Measurements from ENCODE around the gene PTGDS. TPM values are rescaled to one million over a fixed set of nuclear protein-coding genes. Genes with fewer than 3 reads are reported as not detected.

Gene PTGDS
- total RNA-seq, 1 donor = 32.8 TPM

GRCh38 chr9:137013571-137013940, 36.3 kb downstream of the PTGDS start:
- no peak for DNase-seq (ENCODE audit: low read depth)
- H3K4me3 ChIP-seq (ENCODE audit: low read depth, low read length) = no peak overlapping the region
- TF ChIP-seq CTCF (IDR thresholded peaks at IDR 0.05; ENCODE audit: insufficient read depth, low read length) = no peak

GRCh38 chr9:137014166-137014565, 36.9 kb downstream of the PTGDS start:
- DNase-seq (ENCODE audit: low read depth) = no peak
- no peak for TF ChIP-seq CTCF (IDR thresholded peaks at IDR 0.05; ENCODE audit: insufficient read depth, low read length)

GRCh38 chr9:137014776-137015539, 37.7 kb downstream of the PTGDS start:
- no peak for DNase-seq (ENCODE audit: low read depth)
- no peak overlapping the region for H3K4me3 ChIP-seq (ENCODE audit: low read depth, low read length)
- TF ChIP-seq CTCF (IDR thresholded peaks at IDR 0.05; ENCODE audit: insufficient read depth, low read length) = no peak

More at GRCh38 chr9:137014166-137014565, 36.9 kb downstream of the PTGDS start:
- no peak overlapping the region for H3K4me3 ChIP-seq (ENCODE audit: low read depth, low read length)

GRCh38 chr9:137015540-137015930, 38.2 kb downstream of the PTGDS start:
- H3K4me3 ChIP-seq (ENCODE audit: low read depth, low read length) = no peak overlapping the region
- no peak for DNase-seq (ENCODE audit: low read depth)
- no peak for TF ChIP-seq CTCF (IDR thresholded peaks at IDR 0.05; ENCODE audit: insufficient read depth, low read length)

GRCh38 chr9:137015976-137016375, 38.7 kb downstream of the PTGDS start:
- no peak overlapping the region for H3K4me3 ChIP-seq (ENCODE audit: low read depth, low read length)

GRCh38 chr9:137016436-137016835, 39.1 kb downstream of the PTGDS start:
- H3K4me3 ChIP-seq (ENCODE audit: low read depth, low read length) = no peak overlapping the region
- no peak for TF ChIP-seq CTCF (IDR thresholded peaks at IDR 0.05; ENCODE audit: insufficient read depth, low read length)
- no peak for DNase-seq (ENCODE audit: low read depth)

More at GRCh38 chr9:137015976-137016375, 38.7 kb downstream of the PTGDS start:
- no peak for TF ChIP-seq CTCF (IDR thresholded peaks at IDR 0.05; ENCODE audit: insufficient read depth, low read length)
- no peak for DNase-seq (ENCODE audit: low read depth)

GRCh38 chr9:137017071-137017470, 39.8 kb downstream of the PTGDS start:
- no peak for TF ChIP-seq CTCF (IDR thresholded peaks at IDR 0.05; ENCODE audit: insufficient read depth, low read length)
- H3K4me3 ChIP-seq (ENCODE audit: low read depth, low read length) = no peak overlapping the region
- DNase-seq (ENCODE audit: low read depth) = no peak
